Astrocyte (in vitro differentiated cells and primary cell): ENCODE data around the gene ACTRT2.

Experiments
- CTCF ChIP-seq: IDR thresholded peaks from 2 replicates; pipeline ENCODE4 v1.5.1; 2011; ENCODE audit warnings: low read depth, mild to moderate bottlenecking, inconsistent platforms, low read length, moderate library complexity; ENCODE audit not compliant: insufficient read depth
- EZH2 ChIP-seq: IDR thresholded peaks from 2 replicates; pipeline ENCODE4 v1.6.1; 2012; ENCODE audit warnings: mild to moderate bottlenecking, low read length, inconsistent platforms; ENCODE audit not compliant: insufficient read depth

DNA sequence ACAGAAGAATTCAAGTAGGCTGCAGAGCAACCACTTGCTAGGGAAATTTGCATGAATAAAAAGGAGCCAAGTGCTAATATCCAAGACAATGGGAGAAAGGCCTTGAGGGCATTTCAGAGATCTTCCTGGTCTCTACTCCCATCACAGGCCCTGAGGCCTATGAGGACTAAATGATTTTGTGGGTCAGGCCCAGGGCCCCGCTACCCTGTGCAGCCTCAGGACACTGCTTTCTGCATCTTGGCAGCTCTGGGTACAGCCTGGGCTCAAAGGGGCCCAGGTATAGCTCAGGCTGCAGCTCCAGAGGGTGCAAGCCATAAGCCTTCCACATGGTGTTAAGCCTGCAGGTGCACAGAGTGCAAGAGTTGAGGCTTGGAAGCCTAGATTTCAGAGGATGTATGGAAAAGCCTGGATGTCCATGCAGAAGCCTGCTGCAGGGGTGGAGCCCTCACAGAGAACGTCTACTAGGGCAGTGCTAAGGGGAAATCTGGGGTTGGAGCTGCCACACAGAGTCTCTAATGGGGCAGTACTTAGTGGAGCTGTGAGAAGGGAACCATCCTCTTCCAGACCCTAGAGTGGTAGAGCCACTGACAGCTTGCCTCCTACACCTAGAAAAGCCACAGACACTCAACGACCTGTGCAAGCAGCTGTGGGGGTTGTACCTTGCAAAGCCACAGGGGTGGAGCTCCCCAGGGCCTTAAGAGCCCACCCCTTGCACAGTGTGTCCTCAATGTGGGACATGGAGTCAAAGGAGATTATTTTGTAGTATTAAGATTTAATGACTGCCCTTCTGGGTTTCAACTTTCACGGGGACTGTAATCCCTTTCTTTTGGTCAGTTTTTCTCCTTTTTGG lies 13.7 kb upstream of the ACTRT2 start:
- TF ChIP-seq CTCF (no peak), EZH2 (no peak)
